HG03565 (cell line): Measurements from ENCODE around the gene PTPRT.

Experiments used
- ATAC-seq: cut with Tn5 transposase; IDR thresholded peaks from one replicate; pipeline ENCODE4 v1.9.1; 2021; ENCODE audit warnings: mild to moderate bottlenecking, moderate library complexity; ENCODE audit not compliant: unreplicated experiment

Gene PTPRT

DNA sequence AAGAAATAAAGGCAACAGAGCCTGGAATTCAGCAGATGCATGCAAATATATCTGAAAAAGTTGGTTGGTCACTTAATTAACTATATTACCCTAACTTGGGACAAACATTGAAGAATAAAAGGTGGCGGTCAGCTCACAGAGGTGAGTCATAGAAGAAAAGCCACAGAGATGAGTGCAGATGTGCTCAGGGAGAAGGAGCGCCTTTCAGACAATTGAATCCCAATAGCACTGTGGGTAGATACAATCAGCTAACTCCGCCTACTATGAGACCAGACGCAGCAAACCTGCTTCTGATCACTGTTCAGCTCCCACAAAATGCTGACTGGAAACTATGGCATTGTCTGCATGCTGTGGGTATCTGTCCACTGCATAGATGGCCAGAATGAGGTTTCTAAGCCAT is 447.8 kb downstream of the PTPRT start:
- no peak for ATAC-seq

DNA sequence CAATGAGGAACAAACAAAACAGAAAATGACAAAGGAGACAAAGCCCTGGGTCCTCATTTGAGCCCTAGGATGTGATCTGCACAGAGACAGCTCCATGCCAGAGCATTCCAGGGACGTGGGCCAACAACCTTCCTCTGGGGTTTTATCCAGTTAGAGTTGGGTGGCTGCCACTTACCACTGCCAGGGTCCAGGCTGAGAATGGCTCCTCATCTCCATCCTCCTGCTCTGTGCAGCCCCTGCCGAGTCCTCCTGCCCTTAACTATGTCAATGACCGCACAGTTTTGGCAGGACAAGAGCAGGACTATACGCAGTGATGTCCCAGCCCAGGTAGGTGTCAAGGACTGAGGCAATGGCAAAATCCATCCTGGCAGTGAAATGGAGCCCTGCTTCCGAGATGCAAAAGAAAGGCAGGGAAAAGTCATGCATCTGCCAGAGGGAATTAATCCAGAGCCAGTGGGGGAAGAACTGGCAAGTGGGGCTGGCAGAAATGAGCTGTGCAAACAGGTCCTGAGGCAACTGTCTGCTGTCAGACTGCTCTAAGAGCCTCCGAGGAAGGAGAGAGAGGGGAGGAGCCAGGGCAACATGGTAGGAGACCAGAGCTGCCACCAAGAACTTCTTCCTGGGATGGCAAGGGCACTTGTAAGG is 449.4 kb downstream of the PTPRT start:
- no peak for ATAC-seq

DNA sequence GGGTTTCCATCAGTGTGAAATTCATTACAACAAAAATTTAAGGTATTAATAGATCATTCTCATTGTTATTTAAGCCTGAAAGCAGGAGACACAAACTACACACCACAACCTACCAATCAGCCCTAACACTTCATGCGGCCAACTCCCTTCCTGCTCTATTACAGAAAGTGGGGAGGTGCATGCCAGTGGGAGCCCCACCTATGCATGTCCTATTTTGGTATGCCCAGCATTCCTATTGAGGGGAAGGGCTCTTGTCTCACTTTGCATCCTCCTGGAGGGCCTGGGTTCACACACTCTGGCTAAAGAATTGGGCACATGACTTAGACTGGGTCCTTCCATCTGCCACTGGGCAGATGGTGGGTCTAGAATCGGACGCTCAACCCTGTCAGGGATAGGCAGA is 450.0 kb downstream of the PTPRT start:
- no peak for ATAC-seq

DNA sequence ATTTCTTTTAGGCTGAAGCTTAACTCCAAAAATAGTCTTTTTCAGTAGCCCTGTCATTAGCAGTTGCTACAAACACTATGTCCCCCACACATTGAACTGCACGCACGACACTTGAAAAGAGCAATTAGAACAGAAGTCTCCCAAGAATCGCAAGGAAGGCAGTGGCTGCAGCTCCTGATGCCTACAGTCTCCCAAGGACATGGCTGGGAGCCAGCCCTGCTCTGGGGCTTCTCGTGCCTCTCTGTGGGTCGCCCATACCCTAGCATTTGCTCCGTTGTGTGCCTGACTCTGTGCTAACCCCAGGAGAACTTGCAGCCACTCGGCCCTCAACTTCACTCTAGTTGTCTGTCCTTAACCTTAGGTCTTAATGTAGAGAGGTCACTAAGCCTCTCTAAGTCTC is 454.2 kb downstream of the PTPRT start:
- ATAC-seq, result no peak

DNA sequence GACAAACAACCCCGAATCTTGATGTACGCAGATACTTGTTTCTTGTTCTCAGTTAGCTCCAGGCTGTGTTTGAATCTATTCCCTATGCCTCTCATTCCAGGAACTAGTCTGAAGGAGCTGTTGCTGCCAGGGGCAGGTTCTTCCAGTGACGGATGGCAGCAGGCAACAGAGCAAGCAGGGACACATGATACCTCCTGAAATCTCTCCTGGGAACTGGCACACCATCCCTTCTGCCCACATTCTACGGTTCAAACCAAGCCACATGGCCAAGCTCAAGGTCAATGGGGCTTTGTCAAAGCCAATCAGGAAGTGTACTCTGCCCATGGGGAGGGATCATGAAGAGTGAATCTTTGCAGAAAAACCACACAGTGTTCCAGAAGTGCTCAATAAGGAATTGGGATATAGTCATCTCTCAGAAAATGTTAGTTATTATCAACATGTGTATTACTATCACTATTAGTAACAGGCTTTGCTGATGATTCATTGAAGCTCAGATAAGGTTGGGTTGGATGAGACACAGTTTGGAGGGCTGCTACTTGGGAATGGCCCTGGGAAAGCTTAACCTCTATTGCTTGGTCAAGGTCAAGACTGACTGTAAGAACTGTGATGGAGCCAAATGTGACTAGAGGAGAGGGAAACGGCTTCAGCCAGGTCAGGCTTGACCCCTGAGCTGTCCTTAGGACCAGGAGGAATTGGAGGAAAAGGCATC is 454.9 kb downstream of the PTPRT start:
- no peak for ATAC-seq

DNA sequence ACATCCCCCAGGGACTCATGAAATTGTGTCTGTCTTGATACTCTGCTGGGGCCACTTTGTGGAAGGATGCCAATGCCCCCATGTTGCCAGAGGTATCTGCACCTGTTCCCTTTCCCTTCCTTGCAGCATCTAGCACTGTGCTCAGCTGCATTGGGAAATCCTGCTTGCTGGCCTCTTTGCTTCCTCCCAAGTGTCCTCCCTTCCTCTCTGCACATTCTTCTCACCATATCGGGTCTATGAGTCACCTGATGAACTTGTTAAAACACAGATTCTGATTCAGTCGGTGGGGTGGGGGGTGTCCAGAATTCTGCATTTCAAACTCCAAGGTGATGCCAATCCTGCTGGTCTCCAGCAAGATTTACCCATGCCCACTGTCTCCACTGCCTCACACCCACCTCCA is 467.8 kb downstream of the PTPRT start:
- ATAC-seq, result no peak

DNA sequence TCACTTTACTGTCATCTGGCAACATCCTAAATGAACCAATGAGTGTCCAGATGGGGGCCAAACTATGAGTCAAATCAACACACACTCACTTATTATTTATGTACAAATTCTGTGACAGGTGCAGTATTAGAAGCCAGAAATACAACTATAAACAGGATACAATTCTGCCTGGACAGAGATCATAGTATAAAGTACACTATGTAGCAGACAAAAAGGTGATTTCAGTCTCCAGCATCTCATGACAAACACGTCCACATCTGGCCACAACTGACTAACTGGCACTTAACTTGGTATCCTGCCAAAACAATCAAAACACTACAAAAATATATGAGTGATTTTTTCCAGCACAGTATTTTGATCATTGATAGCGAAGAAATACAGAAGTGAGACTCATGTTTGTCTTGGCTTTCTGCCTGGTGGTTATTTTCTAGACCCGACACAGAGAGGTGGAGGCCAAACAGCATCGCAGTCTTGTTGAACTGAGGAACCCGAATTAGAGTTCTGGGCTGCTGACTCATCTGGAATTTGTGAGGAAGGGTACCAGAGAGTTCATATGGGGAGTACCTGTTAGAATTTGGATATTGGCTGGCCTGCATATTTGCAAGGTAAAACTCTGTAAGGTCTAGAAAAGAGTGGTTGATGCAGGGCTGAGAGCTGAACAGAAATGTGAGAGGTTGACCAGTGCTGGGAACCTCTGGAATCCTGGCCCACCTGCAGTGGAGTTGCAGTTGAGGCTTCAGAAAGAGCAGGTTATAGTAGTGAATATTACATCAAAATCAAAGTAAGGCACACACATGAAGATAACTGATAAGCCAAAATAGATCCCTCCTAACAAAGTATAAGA is 475.2 kb downstream of the PTPRT start:
- ATAC-seq, result no peak

DNA sequence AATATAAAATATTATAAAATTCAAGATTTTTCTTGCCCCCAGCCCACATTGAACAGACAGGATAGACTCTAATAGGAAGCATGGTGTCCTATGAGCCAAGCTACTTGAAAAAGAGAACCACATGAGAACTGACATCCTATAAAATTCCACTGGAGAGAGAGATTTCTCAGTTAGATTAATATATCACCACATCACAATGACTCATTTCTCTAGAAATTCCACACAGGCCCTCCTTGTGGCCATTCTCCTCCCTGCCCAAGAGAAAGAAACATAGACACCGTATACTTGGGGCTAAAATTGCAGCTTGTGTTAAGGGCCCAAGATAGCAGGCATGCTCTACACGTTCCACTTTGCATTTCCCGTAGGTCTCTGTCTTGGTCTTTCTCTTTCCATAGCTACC is 481.4 kb downstream of the PTPRT start:
- no peak for ATAC-seq

DNA sequence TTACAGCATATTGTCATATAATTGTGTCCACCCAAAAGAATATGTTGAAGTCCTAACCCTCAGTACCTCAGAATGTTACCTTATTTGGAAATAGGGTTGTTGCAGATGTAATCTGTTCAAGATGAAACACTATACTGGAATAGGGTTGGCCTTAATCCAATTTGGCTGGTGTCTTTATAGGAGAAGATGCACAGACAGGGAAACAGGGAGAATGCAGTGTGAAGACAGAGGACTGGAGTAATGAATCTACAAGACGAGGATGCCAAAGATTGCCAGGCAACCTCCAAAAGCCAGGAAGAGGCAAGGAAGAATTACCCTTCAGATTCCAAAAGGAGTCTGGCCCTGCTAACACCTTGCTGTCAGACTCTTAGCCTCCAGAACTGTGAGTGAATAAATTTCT is 482.9 kb downstream of the PTPRT start:
- ATAC-seq, result no peak

DNA sequence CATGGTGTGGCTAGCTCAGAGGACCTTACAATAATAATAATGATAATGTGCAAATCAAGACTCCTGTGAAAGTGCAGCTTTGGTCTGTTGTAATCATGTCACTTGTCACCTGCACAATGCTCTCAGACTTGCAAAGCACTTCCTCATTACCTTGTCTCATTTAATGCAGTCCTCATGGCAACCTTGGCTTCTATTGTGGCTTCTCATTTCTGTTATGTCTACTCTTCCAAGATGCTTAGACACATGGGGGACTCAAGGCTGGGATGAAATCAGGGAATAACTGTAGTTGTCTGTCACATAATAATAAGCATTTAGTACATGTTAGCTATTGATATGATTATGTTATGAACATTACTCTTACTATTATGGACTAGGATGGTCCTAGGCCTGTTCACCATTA is 484.2 kb downstream of the PTPRT start:
- no peak for ATAC-seq

DNA sequence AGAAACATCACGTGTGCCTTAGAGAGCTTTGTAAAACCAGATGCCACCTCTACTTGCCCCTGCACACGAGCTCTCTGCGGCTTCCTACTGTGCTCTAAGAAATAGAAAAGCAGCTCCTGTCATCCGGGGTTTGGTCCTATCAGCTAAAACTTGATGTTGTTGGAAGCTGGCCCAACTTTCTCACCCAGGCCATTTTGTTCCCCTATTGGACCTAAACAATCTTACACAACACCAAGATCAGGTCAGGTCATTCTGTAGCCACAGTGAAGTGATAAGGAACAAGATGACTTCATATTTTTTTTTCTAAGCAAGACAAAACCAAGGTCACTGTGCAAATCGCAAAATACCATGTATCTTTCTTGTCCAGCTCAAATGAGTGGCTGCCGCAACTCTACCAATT is 486.0 kb downstream of the PTPRT start:
- no peak for ATAC-seq

DNA sequence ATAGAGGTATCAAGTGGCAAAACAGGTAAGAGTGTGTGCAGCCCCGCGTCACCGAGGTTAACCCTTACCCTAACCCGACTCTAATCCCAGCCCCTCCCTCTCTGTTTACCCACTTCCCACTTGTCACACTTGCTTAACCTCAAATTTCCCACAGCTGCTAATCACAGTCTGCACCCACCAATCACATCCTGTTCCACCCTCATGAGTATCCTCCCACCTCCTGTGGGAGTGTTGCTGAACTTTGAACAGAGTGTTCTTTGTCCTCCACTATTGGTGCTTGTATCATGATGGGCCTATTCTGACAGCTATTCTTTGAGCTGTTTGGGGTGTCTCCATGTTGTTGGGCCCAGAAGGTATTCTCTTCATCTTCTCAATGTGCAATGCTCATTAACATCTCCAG is 487.8 kb downstream of the PTPRT start:
- no peak for ATAC-seq

DNA sequence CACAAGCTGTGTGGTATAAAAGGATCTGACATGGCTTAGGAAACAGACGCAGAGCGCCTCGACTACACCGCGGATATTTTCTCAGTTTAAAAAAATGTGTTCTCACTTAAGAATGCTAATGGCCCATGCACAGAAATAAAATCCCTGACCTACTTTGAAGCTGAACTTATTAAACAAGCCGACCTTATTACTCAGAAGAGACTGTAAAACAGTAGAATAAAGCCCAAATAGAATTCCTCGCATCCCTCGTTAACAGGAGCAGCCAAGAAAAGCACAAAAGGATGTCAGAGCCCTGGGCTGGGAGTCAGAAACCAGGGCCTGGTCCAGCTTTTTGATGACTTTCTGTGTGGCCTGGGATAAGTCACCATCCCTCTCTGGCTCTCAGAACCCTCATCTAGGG is 489.3 kb downstream of the PTPRT start:
- ATAC-seq, result no peak

DNA sequence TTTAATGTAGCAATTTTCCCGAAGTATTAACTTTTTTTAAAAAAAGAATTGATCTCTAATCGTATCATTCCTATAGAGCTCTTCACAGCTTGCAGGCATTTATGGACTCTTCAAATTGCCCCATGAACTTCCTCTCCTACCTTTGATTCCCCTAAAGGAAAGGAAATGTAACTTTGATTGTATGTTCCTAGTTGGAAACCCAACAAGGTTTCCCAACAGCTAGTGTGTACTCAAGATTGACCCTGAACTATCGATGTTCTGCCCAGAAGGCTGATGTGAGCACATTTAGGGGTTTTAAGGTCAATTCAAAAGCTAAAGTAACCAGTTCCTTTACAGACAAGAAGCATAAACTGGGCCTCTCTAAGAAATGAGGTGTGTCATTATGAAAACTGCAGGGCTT is 491.7 kb downstream of the PTPRT start:
- ATAC-seq, result no peak

DNA sequence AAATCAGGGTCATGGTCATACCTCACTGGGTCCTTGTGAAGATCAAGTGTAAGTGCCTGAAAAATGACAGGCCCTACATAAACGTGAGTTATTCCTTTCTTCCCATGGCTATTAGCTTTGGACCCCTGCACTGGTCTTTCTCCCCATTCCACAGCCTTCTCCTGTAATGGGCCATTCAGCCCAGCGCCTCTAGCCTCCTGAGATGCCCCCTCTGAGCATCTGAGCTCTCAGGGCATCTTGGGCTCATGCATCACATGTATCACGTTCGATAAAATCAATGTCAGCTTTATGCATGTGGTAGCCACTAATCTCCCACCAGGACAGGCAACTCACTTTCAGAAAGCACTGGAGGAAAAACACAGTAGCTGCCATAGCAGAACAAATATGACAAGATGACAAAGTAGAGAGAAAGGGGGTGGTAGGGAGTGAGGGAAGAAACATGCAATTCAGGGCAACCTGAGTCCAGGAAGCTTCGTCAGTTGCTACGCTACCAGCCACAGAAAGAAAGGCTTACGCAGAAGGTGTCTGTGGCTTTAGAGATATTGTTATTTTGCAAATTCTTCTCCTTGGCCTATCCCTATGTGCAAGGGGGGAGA is 498.8 kb downstream of the PTPRT start:
- ATAC-seq, result no peak

DNA sequence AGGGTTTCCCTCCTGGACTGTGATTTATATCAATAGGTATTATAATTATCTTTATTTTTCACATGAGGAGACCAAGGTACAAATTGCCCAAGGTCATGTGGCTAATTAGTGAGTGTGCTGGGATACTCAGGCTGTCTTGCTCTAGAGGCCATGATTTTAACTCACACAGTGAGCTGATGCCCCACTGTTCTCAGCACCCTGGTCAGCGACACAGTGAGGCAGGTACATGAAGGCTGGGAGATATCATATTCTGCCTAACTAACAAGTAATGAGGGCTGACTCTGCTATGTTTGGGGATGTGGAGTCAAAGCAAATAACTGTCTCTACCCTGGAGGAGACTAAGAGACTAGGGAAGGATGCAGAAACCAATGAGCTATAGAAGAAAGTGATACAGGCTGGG is 501.1 kb downstream of the PTPRT start:
- no peak for ATAC-seq

DNA sequence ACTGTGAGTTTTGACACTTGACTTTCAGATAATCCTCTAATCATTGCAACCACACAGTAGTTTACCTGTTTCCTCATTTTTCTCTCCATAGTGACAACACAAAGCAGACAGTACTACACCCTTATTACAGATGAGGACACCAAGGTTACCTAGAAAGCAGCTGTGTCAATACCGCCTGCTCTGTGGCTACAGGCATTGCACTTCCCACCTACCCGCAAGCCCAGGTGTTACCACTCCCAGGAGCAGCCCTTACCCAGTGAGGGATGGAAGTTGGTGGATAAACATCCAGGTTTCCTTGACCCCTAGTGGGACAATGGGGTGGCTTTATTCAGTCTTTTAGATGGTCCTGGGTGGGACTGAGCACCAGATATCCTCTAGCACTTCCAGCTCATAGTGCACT is 503.6 kb downstream of the PTPRT start:
- no peak for ATAC-seq

DNA sequence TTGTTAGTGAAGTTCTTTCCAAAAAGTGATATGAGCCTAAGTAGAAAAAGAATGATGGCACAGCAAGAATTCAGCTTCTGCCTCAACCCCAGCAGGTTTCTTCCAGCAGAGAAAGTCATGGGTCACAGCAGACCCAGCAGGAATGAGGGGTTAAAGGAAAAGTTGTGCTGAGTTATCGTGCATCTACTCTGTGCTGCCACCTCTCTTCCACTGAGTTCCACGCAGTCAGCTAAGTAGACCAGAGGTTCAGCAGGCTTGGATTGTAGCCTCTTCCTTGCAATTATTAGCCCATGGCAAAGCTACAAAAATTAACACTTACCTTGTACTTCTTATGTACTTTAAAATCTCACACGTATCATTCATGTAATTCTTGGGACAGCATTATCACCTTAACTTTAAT is 510.8 kb downstream of the PTPRT start:
- no peak for ATAC-seq

DNA sequence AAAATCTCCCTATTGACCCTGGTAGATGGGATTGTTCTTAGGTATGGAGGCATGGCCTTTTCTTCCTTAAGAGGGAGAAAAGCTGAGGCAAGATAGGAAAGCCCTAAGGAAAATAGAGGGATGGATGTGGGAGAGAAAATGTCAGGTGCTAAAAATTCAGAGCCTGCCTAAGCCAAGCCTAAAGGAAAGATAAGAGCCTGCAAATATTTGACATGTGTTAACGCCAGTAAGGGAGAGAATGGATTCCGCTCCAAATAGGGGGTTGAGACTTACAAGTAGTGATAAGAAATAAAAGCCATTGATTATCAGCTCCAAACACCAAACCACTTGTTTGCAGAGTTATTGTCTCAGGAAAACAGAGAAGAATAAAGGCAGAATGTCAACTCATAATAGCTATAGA is 533.6 kb downstream of the PTPRT start:
- no peak for ATAC-seq

DNA sequence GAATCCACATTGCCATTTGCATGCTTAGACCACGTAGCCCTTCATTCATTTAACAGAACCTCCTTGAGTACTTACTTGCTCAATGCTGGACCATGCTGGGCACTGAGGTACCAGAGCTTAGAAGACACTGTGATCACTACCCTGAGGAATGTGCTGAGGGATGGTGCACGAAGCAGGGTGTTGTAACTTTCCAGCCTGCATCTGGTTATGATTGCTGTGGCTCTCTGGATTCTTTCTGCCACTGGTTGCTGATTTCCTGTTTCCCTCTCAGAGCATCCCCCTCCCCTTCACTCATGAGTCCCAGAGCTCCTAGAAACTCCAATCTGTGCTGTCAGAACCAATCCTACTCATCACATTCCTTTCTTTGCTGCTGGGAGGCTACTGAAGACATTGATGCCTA is 537.4 kb downstream of the PTPRT start:
- ATAC-seq, result no peak

DNA sequence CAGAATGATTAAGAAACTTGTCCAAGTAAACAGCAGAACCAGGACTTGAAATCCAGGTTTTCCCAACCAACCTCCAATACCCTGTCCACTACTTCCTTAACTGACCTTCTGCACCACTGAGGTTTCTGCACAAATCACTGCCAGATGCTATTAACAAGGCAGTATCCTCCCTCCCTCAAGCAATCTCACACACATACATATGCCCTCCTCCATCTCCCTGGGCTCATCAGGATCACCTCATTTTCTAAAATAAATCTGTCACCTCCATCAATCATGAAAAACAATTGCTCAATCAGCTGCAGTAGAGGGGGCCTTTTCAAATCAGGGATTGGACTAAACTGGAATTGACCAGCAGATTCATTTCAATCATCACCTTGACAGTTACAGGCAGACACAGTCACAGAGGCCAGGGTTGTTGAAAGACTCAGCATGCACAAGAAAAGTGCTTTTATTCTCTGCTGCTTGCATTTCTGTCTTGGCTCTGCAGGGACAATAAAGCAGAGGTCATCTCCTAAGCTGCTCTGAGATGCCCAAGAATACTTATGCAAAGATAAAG is 539.4 kb downstream of the PTPRT start:
- ATAC-seq, result no peak
